Measurements from ENCODE around the gene MXRA8.

DNA sequence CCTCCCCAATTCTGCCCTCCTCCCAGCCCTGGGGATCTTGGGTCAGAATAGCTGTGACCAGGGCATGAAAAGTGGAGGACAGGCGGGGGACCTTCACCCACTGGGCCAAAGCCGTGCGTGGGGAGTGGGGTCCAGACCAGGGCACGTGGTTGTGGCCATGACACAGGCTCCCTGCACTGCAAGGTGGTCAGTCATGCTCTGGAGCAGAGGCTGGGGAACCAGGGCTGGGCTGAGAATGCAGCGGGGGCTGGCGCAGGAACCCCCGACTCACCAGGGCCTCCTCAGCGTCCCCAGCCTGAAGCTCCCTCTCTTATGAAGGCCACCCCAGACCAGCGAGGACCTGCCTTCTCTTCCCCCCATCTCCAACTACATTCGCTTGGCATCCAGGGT is 11.9 kb downstream of the MXRA8 start:
- TF ChIP-seq, protein P1, sequence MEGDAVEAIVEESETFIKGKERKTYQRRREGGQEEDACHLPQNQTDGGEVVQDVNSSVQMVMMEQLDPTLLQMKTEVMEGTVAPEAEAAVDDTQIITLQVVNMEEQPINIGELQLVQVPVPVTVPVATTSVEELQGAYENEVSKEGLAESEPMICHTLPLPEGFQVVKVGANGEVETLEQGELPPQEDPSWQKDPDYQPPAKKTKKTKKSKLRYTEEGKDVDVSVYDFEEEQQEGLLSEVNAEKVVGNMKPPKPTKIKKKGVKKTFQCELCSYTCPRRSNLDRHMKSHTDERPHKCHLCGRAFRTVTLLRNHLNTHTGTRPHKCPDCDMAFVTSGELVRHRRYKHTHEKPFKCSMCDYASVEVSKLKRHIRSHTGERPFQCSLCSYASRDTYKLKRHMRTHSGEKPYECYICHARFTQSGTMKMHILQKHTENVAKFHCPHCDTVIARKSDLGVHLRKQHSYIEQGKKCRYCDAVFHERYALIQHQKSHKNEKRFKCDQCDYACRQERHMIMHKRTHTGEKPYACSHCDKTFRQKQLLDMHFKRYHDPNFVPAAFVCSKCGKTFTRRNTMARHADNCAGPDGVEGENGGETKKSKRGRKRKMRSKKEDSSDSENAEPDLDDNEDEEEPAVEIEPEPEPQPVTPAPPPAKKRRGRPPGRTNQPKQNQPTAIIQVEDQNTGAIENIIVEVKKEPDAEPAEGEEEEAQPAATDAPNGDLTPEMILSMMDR (IDR thresholded peaks at IDR 0.05; ENCODE audit: poor library complexity), result no peak
- TF ChIP-seq EZH2 (IDR thresholded peaks at IDR 0.05; ENCODE audit: borderline replicate concordance) (no peak), EZH2phosphoT487 (IDR thresholded peaks at IDR 0.05; ENCODE audit: low read depth, severe bottlenecking, unreplicated experiment) (no peak)
